Dedifferentiated amniotic fluid mesenchymal stem cell (primary cell): ENCODE data around the gene SCN9A.
"Not testable (repeated sequence)": the region's sequence is repeated elsewhere in the genome, so short reads cannot be mapped to it uniquely, and the experiment has no call there.

Source experiments
- DNase-seq: peaks from one replicate; pipeline ENCODE4 v3.0.0-alpha.2; 2016; ENCODE audit errors: extremely low spot score

SCN9A gene

DNA sequence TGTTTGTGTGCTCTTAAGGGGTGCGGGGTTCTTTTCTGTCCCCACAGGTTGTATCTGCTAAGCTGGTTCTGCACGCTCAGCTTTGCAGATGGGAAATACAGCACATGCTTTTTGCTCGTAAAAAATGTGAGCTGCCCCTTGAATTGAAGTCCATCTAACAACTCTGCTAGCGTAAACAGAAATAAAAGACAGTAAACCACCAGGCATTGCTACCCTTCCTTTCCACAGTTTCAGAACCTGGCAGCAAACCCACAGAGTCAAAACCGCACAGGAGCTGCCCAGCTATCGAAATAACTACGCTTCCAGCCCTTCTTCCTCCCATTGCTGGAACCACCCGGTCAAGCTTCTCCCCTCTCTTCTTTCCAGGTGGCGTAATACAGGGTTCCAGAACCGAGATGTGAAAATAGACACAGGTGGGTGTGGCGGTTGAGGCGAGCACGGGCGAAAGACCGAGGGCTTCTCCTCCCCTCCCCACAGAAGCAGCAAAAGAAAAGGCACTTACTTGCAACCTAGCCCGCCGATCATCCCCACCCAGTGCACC is 479 bp downstream of the SCN9A start:
- no peak for DNase-seq

DNA sequence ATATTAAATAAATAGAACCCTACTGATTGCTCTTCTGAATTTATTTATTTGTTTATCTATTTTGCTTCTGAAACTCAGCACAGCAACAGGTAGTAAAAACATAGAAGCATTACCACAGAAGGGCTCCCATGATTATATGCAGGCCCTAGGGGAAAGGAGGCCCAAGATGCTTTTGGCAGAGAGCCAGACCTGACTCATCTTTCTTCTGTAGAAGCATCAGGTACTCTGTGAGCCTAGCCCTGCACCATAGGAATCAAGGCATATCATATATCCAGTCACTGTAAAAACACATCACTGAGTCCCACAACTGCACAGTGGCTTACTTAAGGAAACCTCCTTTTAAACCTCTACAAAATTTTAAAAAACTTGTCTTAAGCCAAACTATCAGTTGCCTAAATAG is 1.8 kb downstream of the SCN9A start:
- peak; percentile 63 for DNase-seq

DNA sequence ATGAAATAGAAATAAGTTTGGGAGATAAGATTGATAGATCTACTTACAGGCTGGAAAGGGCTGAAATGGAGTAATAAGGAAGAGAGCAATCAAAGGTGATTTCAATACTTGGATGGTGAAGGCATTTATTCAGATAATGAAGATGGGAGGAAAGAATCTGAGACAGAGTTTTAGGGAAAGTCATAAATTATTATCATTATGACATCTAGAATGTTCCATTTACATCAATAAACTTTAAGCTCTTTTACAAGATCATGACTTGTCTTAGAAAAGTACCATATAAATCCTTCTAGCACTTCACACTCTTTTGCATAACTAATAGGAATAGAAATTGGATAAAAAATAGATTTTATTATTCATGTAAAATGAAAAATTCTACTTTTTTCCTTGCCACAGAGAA is 2.2 kb downstream of the SCN9A start:
- no peak for DNase-seq

DNA sequence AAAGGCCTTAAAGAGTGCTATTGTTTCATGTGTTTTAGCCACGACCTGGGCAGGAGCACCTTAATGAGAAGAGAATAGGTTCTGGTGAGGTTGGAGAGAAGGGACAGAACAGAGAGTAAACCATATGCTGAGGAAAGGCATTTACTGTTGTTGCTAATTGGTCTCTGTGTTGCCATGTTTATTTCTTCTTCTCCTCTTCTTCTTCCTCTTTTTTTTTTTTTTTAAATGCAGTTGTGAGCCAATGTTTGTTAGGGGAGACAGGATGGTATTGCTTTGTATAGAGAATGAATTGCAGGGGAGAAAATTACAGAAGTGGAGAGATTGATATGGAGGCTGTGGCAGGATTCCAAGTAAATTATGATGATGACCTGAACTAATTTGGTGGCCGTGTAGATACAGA is 2.6 kb downstream of the SCN9A start:
- no peak for DNase-seq

DNA sequence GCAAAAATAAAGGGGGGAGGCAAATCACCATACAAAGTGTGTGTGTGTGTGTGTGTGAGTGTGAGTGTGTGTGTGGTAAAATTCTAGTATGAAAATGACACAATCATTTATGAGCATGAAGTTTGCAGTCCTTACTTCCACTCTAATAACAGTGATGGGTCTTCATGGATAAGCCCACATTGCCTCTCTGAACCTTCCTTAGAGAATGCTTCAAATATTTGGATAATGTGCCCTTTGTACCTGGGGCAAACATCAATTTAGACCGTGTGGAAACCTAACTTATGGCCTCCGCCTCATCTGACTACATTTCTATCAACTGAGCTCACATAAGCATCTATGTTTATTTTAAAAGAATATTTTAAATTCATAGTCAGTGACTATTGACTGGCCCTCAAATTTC is 3.7 kb downstream of the SCN9A start:
- no peak for DNase-seq

DNA sequence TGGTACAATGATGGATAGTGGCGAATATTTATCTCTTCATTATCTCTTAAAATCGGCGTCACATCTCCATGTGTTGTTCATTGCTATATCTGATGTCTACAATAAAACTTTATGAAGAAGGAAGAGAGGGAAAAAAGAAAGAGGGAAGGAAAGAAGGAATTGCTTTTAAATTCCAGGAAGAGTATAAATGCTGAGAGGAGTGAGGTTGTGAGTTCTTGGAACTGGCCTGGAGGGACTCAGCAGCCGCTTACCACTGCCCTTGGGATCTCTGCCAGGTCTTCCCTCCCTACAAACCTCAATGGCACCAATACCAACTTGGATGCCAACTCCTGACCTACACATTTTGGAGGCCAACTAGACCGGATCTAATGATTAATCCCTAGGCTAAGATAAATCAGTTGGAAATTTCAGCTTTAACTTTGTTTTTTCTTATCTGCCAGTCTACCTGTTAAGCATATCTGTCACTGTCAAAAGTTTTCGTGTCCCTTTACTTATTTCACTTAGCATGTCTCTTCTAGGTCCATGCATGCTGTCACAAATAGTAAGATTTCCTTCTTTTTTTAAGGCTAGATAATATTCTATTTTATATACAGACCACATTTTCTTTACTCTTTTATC is 9.8 kb downstream of the SCN9A start:
- no peak for DNase-seq

DNA sequence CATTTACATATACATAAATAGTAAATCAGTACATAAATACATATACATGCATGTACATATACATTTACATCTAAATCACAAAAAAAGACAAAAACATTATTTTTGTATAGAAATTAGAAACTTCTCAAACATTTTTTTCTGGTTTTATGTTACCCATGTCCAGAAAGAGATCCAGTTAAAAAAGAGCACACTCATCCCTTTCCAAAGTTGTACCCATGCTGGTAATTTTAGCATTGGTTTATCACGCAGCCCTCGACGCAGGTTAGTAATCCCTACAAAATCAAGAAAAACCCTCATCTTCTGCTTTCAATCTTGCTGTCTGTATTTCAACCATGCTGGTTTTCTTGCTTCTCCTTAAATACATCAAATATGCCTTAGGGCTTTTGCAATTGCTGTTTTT is 10.5 kb downstream of the SCN9A start:
- DNase-seq = no peak

DNA sequence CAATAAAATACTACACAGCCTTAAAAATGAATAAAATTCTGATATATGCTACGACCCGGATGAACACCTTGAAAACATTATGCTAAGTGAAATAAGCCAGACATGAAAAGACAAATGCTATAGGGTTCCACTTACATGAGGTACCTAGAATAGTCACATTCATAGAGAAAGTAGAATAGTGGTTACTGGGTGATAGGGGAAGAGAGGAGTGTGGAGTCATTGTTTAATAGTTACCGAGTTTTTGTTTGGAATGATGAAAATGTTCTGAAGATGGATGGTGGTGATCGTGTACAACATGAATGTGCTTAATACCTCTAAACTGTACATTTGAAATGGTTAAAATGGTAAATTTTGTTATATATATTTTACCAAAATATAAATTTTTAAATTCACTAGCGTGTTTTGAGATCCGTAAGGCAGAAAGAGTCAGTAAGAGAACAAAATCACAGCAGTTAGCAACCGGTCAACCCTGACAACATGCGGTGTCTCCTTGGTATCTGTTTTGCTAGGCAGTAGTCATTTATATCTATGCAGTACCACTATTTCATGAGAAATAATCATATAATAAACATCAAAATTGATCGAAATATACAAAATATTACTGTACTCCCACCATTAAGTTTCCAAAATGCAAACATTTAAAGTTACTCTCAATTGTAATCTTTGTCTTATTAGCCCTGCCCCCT is 11.1 kb downstream of the SCN9A start:
- no peak for DNase-seq

DNA sequence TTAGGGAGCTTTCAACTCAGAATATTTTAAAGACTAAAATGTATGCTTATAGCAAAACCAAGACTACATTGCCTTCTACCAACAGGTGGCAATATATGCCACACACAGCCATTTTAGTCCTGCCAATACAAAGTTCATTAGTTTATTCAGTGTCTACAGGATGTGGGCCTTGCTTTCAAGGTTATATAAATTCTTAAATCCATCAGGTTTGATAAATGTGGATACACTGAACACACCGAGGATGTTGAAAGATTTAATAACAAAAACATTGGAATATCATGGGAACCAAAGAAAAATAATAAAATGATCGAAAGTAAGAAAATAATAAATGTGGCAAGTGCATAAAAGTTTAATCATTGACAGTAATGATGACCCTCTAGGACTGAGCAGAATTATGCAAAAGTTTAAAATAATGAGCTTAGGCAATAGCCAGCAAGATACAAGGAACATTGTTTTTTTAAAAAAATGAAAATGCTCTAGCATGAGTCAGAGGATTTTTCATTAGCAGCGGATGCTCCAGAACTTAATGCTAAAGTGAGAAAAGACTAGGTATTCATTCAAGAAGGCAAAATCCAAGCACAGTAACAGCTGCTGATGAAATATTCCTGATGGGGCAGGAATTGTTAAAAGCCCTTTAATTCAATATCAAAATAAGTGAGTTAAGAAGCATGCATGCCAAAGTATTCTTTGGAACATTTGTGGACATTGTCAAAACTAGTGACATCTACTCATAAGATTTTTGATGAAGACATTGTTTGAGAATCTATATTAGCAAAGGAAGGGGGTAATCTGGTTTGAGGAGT is 14.2 kb downstream of the SCN9A start:
- peak; percentile 59 for DNase-seq

DNA sequence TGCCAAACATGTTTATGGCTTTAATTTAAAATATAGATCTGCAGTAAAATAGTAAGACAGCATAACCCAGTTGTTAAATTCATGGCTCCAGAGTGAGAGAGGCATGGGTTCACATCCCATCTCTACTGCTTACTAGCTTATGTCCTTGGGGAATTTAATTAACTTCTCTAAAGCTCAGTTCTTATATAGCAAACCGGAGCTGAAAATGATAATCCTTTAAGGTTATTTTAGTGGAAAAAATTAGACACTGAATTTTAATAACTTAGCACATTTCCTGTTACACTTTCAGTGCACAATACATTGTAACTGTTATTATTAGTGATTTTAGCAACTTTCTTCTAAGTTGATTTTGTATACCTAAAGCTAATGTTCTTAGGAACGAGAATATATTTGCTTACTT is 14.8 kb downstream of the SCN9A start:
- DNase-seq = no peak

DNA sequence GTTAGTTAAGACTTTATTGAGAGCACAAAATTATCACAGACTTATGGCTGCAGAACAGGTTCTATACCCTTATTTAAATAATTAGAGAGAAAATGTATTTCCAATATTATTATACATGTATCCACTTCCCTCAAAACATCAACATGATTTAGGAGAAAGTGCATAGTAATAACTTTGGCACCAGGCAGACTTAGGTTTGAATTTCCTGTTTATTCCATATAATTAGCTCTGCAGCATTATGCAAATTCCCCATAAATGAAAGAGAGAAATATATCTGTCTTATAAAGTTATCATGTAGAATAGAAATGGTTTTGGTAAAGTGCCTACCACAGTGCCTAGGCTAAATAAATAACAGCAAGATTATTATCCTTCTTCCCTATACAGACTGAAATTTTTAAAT is 15.3 kb downstream of the SCN9A start:
- no peak for DNase-seq

DNA sequence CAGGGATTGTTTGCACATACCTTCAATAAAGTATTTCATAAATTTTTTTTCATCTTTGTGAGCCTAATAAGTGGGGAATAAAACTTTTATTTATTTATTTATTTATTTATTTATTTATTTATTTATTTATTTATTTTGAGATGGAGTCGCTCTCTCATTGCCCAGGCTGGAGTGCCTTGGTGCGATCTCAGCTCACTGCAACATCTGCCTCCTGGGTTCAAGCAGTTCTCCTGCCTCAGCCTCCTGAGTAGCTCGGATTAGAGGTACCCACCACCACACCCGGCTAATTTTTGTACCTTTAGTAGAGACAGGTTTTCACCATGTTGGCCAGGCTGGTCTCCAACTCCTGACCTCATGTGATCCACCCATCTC is 17.8 kb downstream of the SCN9A start:
- not testable (repeated sequence) for DNase-seq

DNA sequence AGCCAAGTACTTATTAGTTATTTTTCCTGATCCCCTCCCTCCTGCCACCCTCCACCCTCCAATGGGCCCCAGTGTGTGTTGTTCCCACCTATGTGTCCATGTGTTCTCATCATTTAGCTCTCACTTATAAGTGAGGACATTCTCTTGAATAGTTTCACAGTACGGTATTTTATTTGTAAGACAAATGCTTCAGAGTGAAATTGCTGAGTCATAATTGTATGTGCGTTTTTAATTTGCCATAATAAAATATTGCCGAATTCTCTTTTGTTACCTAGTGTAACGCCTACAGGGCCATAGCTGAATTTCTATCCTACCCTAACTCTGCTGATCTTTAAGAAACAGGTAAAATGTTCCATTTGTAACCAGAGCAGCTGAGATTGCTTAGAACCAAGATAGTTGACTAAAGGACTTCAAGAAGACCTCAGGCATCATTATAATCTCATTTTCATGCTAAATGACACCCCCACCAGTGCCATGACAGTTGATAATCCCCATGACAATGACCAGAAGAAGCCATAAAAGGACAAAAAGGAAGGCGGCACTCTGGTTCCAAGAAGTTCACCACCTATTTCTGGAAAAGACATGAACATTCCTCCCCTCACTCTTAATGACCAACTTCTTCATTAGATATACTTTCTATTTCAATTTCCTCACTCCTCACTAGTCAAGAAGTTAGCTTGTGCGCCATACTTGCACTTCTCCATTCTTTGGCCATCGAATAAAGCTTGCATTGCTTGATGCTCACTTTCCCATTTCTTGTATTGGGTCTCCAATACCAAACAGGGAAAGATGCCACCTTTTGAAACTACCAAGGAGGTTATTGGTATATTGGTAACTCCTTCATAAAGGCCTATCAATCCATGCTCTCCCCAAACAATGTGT is 18.4 kb downstream of the SCN9A start:
- DNase-seq = no peak

DNA sequence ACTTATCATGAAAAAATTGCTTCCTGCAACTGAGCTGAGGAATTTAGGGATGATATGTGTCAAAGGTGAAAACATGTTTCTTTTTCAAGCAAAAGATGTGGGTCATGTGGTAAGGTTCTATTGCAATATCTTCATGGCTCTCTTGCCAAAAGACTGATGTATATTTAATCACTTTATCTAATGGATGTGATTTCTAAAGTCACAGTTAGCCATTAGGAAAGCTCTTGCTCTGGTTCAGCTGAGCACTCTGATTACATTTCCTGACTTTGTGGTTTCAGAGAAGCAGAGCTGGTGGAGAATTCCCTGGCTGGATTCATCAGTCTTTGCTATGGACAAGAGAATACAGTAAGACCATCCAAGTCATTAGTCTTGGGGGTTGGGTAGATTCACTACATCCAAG is 24.4 kb downstream of the SCN9A start:
- peak; percentile 50 for DNase-seq

DNA sequence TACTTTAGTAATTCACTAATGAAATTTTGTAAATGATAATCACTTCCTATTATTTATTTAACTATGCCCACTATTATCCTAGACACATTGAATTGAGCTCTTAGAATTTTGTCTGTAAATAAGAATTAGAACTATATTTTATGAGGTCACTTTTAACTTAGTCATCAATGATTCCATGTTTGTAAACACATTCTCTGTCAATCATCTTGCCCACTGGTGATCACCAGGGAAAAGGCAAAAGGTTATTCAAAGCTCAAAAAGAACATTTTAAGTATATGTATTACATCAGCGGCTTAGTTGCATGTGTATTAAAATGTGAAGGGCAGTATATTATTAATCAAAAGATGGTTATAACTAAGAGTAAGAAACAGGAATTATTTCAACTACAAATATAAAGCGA is 25.2 kb downstream of the SCN9A start:
- no peak for DNase-seq

DNA sequence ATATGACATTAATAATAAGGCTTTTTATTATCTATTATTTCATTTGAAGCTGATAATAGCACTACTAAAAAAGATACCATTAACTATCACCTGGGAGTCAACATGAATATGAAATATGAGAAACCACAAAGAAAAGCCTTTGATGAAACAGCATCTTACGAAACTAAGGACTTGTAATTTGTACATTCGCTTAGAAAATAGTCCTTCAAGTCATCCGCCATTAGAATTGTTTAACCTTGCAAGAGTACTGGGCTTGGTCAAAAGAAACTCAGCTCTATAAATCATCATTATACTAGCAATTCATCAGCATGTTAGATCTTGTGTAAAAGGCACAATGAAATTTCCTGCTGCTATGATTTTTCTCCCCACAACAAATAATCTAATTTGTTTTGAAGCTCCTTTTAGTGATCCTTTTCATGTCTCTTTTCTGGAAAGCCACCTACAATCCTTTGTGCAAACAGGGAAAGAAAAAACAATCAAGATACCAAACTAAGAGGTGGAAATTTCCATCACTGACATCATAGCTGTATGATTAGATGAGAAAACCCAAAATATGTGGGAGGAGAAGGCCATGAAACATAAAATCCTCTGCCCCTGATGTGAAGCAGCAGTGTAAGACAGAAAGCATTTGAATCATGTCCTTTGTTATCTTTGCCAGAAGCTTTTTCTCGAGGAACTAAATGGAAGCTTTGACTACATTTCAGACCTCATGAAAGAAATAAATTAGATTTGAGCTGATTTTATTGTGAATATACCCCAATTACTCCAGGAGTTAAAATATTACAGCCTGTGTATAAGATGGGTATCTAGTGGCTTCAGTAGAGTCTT is 31.2 kb downstream of the SCN9A start:
- DNase-seq = peak; percentile 65

DNA sequence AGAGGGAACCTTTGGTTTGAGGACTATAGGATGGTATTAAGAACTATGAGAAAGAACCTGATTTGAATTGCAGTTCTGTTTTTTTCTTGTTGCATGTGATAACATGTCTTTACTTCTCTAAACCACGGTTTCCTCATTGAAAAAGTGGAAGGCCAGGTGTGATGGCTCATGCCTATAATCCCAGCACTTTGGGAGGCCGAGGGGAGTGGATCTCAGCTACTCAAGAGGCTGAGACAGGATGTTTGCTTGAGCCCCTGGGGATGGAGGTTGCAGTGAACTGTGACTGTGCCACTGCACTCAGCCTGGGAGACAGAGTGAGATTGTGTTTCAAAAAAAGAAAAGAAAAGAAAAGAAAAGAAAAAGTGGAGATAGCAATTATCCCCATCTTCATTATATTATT is 32.3 kb downstream of the SCN9A start:
- DNase-seq = no peak

DNA sequence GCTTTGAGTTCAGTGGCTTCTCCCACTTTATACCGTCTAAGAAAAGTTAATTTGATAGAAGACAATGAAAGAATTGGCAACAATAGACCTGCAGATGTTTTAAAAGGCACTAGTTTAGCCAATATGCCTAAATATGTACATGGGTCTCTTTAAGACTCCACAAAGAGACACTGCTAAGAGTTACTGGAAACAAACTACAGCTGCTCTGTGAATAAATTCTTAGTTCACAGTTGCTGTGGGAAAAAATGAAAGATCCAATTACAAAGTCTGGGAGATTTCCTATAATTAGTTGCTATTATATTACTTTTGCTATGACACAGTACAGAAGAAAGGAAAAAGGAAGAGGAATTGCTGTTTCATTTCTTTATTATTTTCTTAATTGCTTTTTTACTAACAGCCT is 34.3 kb downstream of the SCN9A start:
- DNase-seq = no peak

DNA sequence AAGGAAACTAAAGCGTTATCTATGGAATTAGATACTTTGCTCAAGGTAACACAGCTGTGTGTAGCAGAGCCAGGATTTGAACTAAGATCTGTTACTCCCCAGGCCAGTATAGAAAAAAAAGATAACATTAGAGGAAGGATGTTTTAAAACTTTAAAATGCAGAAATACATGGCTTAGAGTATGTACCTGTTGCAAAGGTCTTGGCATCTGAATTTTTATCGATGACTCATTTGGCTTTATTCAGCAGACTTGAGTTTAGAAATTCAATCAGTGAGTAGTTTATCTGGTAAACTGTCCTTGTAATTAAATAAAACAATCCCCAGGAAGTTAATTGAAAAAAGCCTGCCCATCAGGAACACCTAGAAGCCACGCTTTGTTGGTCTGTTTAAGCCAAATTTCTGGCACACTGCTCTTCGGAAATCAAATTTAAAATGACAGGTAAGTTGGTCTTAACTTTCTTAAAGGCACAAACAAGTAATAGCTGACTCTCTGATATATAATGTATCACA is 36.9 kb downstream of the SCN9A start:
- no peak for DNase-seq

DNA sequence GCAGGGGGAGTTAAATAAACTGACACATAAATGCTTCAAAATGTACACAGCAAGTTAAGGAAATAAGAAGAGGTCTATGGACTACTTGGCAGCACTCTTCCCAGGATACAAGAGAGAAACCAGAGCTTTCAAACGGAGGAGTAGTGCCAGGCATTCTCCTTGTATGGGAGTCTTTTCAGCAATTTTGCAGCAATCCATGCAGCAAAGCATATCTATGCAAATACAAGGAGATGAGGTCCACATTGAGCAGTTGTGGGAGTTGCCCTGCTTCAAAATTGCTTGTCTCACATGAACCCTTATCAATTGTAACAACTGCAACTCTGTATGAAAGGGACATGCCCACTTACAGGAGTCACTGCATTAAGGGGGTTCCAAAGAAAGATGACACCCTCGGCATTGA is 37.8 kb downstream of the SCN9A start:
- no peak for DNase-seq

DNA sequence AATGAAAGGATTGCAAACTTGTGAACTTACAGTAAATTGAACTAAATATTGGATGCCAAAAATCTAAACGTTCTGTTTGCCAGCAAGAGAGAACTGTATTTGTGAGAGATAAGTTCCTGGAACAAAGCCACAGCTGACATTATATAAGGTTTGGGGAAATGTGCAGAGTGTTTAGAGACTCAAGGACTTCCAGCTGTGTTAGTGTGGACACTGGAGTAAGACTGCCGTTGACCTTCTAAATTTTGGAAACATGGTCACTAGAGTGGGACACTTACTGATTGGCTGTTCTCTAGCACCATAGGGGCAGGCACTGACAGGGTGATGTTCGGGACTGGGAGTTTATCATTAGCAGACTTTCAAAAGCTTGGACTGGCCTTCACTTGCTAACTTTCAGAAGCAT is 40.5 kb downstream of the SCN9A start:
- DNase-seq = no peak
